Calu3 (cell line): ENCODE results near the gene ATP2A1. TPM values are rescaled to one million over a fixed set of nuclear protein-coding genes. Genes with fewer than 3 reads are reported as not detected.
A peak's percentile ranks its signal among the peaks of the same experiment; 100 is the strongest.
"Not testable (repeated sequence)": the region's sequence is repeated elsewhere in the genome, so short reads cannot be mapped to it uniquely, and the experiment has no call there.

Experiments used
- BruUV-seq: library from RNA; stranded (reverse); fragments of 400-500 nt; replicated peaks from 2 replicates; lab custom pipeline; 2021; lab: Mats Ljungman, UMichigan
- CTCF ChIA-PET: fragments of 300-600 bp; sonication (Branson Sonifier 250); formaldehyde crosslinking; loops from one replicate; lab custom pipeline; 2022; ENCODE audit warnings: antibody characterized with exemption; lab: Charles Lee
- DNase-seq: peaks from one replicate; pipeline ENCODE4 v3.0.0; 2022
- H3K27ac Mint-ChIP-seq: one replicate; pipeline ENCODE4 v1.8.0; 2022; ENCODE audit warnings: mixed read lengths; ENCODE audit not compliant: unreplicated experiment
- H3K27me3 Mint-ChIP-seq: one replicate; pipeline ENCODE4 v1.8.0; 2022; ENCODE audit warnings: mixed read lengths; ENCODE audit not compliant: unreplicated experiment
- H3K36me3 Mint-ChIP-seq: one replicate; pipeline ENCODE4 v1.8.0; 2022; ENCODE audit warnings: mild to moderate bottlenecking, moderate library complexity, mixed read lengths; ENCODE audit not compliant: insufficient read depth, unreplicated experiment
- H3K4me1 Mint-ChIP-seq: one replicate; pipeline ENCODE4 v1.8.0; 2022; ENCODE audit warnings: mild to moderate bottlenecking, low read depth, mixed read lengths; ENCODE audit not compliant: unreplicated experiment
- H3K4me3 Mint-ChIP-seq: one replicate; pipeline ENCODE4 v1.8.0; 2022; ENCODE audit warnings: mild to moderate bottlenecking, low read depth, moderate library complexity, mixed read lengths; ENCODE audit not compliant: unreplicated experiment
- H3K9me3 Mint-ChIP-seq: one replicate; pipeline ENCODE4 v1.8.0; 2022; ENCODE audit warnings: low read depth, mixed read lengths; ENCODE audit not compliant: unreplicated experiment
- CTCF ChIP-seq: fragments of 200-600 bp; IDR thresholded peaks from one replicate; pipeline ENCODE4 v1.8.0; 2022; ENCODE audit warnings: antibody characterized with exemption; ENCODE audit not compliant: unreplicated experiment
- intact Hi-C: fragments of 100-400 bp; cut with micrococcal nuclease; formaldehyde crosslinking; loops from one replicate; pipeline ENCODE4 v1.10.0; 2022; ENCODE audit not compliant: unreplicated experiment
- total RNA-seq: library from RNA; stranded (reverse); gene quantifications from 2 replicates; pipeline ENCODE4 v1.2.3, GENCODE V29; 2022

ATP2A1 gene
- total RNA-seq, 1 experiment from 2014 or later, result 5.7 TPM

- intact Hi-C loops, result no loop called here
- peak overlapping the region; percentile 88 for H3K4me3 Mint-ChIP-seq
- peaks cover 58% of the 10 kb centered on the region for H3K36me3 Mint-ChIP-seq
- peak overlapping the region; percentile 68 for H3K27ac Mint-ChIP-seq
- BruUV-seq, result no TSS peak
- CTCF ChIA-PET, result no interaction called here
- H3K9me3 Mint-ChIP-seq, result no peaks in the 10 kb centered on the region
- DNase-seq, result no peak
- no peak for TF ChIP-seq CTCF
- H3K4me1 Mint-ChIP-seq, result peaks cover 13% of the 10 kb centered on the region
- no peaks in the 10 kb centered on the region for H3K27me3 Mint-ChIP-seq
These were observed 2.3 kb downstream of the ATP2A1 start for GRCh38 chr16:28880589-28880915.

- no peak for TF ChIP-seq CTCF
- Mint-ChIP-seq H3K4me3 (peak overlapping the region; percentile 88), H3K36me3 (peaks cover 56% of the 10 kb centered on the region), H3K4me1 (peaks cover 13% of the 10 kb centered on the region), H3K9me3 (no peaks in the 10 kb centered on the region), H3K27ac (peak overlapping the region; percentile 68), H3K27me3 (no peaks in the 10 kb centered on the region)
- no peak for DNase-seq
- no TSS peak for BruUV-seq
- intact Hi-C loops, result no loop called here
- CTCF ChIA-PET, result interaction anchor here (0.7 kb wide), 1 partner anchor 46 kb away, joined by 3 read pairs; no protein-coding TSS in a partner anchor
These were observed 2.7 kb downstream of the ATP2A1 start for GRCh38 chr16:28880955-28881354.

- H3K4me3 Mint-ChIP-seq, result peak overlapping the region; percentile 88
- H3K9me3 Mint-ChIP-seq, H3K27ac Mint-ChIP-seq, H3K27me3 Mint-ChIP-seq, DNase-seq, intact Hi-C loops, BruUV-seq: not testable (repeated sequence)
- H3K36me3 Mint-ChIP-seq, result peaks cover 50% of the 10 kb centered on the region
- CTCF ChIA-PET, result interaction anchor here (0.7 kb wide), 1 partner anchor 47 kb away, joined by 3 read pairs; no protein-coding TSS in a partner anchor
- peaks cover 13% of the 10 kb centered on the region for H3K4me1 Mint-ChIP-seq
These were observed 3.3 kb downstream of the ATP2A1 start for GRCh38 chr16:28881565-28881964.

GRCh38 chr16:28882551-28883160 lies 4.4 kb downstream of the ATP2A1 start:
- peaks cover 42% of the 10 kb centered on the region for H3K36me3 Mint-ChIP-seq
- H3K4me1 Mint-ChIP-seq, result peaks cover 13% of the 10 kb centered on the region
- BruUV-seq, result no TSS peak
- no peak for TF ChIP-seq CTCF
- no peak overlapping the region for H3K27ac Mint-ChIP-seq
- H3K4me3 Mint-ChIP-seq, result no peak overlapping the region
- no peaks in the 10 kb centered on the region for H3K9me3 Mint-ChIP-seq
- no peak for DNase-seq
- no peaks in the 10 kb centered on the region for H3K27me3 Mint-ChIP-seq
- intact Hi-C loops, result no loop called here
- CTCF ChIA-PET, result no interaction called here
